ENCODE data around the gene MAP4K4.
"Not testable (repeated sequence)": the region's sequence is repeated elsewhere in the genome, so short reads cannot be mapped to it uniquely, and the experiment has no call there.

Gene MAP4K4

DNA sequence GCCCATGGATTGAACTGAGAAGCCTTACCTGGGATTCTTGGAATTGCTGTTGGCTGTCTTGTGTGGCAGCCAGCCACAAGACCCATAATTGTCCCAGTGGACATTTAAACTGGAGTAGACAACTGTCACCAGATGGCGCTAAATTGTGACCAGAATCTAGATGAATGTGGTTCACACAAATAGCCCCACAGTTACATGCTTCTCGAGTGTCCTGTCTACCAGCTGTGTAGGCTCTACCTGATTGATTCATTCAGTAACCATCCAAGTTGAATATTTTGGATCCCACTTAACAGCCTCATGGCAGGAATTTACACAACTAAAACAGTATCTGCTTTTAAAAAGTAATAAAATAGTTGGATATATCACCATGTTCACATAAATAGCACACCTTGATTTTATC, 73.2 kb downstream of the MAP4K4 start:
- peak; percentile 41 for DNase-seq

- DNase-seq, result no peak
These were observed 73.9 kb downstream of the MAP4K4 start for GRCh38 chr2:101771227-101771902.

DNA sequence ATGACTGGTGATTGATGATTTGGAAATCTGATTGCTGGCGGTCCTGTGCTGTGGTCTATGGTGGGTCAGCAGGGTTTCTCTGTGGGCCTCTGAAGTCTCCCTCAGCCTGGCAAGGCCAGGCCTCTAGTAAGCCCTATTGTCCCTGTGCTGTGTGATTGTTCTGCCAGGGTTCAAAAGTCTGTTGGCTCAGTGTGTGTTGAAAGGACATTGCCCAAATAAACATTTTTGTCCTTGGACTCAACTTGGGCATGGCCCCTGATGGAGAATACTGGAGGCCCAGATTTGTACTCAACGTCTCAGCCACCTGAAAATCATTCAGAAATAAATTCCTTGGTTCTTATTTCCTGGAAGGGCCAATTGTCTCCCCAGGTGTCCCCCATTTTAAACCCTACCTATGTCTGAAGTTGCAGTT, 74.4 kb downstream of the MAP4K4 start:
- DNase-seq, result no peak

GRCh38 chr2:101773137-101773536, 75.6 kb downstream of the MAP4K4 start:
- DNase-seq, result no peak

- not testable (repeated sequence) for DNase-seq
These were observed 76.5 kb downstream of the MAP4K4 start for GRCh38 chr2:101773961-101774360.

GRCh38 chr2:101775092-101775491, 77.6 kb downstream of the MAP4K4 start:
- DNase-seq, result no peak

DNA sequence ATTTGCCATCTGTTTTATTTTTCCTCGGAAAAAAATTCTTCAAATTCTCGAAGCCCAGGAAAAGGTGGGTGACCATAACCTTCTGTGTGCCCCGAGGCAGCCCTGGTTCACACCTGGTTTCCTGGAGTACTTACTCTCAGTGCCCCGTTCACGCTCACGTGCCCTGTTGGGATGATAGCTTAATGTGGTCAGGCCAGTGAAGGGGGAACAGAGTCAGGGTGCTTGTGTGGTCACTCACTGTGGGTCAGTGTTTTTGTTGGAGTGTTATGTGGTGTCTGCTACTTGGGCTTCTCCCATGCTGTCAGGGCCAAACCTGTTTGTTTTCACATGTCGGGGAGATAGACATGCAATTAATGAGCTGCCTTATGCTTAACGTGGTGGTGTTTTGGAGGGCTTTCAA, 78.1 kb downstream of the MAP4K4 start:
- DNase-seq, result no peak

DNA sequence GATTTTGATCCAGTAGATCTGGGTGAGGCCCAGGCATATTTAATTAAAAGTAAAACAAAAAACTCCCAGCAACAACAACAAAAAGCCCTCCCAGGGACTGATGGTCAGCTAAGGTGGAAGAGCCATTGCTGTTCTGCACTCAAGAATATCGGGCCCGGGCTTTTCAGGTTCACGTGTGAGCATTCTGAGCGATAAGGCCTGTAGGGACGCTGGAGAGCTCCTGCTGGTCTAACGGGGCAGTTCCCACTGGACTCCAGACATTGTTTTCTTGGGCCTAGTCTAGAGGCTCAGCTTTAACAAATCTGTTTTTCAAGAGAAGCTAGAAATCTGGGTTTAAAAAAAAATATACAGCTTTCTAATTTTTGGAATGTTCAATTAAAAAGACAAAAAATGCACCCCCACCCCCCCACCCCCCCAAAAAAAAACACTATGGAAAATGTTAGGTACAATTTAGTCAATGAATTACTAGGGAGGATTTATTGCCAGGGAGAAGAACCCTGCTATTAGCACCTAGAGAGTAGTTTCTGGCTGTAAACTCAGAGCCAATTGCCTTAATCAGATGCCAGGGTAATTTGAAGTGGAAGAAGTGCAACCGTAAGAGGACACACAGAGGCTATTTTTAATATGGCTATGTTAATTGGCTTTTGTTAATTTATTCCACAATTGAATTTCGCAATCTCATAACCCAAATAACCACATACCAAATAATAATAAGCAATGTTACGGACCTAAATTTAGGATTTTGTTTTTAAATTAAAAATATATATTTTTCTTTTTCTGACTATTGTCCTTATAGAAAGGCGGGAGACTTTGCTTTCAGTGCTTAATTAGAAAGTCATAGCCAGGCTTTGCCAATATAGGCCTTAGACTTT, 78.9 kb downstream of the MAP4K4 start:
- DNase-seq, result no peak

DNA sequence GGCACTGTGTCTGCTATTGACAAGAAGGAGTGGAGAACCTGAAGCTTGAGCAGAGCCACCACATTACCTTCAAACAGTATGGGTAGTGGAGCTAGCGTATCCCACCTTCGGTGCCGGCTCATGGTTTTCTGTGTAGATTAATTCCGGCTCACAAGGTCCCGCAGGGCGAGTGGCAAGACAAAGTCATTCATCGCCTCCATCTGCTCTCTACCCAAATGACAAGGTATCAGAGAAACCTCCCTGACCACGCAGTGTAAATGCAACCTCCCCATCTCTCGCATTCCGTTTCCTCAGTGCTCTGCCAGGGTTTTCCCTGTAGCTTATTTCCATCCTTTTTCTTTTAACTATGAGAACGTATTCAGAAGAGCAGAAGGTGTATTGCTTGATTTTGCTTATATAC, 79.8 kb downstream of the MAP4K4 start:
- no peak for DNase-seq

- DNase-seq, result no peak
These were observed 80.6 kb downstream of the MAP4K4 start for GRCh38 chr2:101778102-101778501.

DNA sequence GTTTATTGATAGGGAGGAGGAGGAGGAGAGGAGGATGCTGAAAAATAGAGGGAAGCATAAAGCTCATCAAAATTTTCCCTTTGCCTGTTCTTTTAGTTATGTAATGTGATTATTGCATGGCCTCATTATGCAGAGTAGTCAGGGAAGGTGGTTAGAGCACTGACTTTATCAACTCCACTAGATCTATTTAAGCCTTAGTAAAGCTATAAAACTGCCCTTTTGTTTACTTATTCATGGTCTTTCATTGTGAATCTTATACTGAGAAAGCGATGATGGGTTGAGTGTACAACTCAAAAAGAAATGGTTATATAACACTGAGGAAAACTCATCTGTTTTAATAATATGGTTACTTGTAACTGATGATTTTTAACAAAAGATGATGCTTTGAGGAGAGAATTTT, 81.7 kb downstream of the MAP4K4 start:
- no peak for DNase-seq

GRCh38 chr2:101779656-101780055, 82.1 kb downstream of the MAP4K4 start:
- no peak for DNase-seq

DNA sequence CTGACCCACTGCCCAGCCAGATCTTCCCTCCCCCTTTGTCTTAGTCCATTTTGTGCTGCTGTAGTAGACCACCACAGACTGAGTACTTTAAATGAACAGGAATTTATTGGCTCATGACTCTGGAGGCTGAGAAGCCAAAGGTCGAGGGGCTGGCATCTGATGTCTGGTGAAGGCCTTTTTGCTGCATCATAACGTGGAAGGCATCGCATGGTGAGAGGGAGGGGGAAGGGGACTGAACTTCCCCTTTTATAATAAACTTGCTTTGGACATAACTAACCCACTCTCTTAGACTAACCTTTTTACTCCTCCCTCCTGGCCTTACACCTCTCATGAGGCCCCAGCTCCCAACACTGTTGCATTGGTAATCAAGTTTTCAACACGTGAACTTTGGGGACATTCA, 83.8 kb downstream of the MAP4K4 start:
- no peak for DNase-seq

DNA sequence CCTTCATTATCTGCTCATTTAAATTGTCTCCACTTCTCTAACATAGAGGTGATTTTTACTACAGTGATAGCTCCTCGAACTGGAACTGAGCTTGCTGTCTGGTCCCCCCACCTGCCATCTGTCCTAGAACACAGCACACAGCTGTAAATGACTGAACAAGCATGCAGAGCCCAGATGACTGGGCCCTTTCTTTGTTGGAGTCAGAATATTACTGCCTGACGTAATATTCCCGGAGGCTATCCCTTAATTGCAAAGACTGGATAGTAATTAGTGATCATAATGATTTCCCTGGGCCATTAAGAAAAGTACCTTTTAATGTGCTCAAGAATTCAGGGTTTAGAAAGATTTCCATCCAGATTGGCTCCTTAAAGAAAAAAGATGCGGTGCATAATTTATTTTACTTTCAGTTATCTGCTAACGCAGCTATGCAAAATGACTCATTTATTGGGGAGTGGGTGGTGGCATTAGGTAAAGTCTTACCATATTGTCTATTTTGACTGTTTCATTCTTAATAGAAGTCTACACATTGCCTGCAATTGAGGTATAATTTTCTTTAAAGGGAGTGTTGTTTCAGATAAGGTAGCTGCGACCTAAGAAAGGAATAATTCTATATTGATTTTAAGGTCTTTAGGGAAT, 84.4 kb downstream of the MAP4K4 start:
- DNase-seq, result no peak

GRCh38 chr2:101782427-101782792, 84.9 kb downstream of the MAP4K4 start:
- no peak for DNase-seq

GRCh38 chr2:101787097-101787496, 89.6 kb downstream of the MAP4K4 start:
- DNase-seq, result no peak

DNA sequence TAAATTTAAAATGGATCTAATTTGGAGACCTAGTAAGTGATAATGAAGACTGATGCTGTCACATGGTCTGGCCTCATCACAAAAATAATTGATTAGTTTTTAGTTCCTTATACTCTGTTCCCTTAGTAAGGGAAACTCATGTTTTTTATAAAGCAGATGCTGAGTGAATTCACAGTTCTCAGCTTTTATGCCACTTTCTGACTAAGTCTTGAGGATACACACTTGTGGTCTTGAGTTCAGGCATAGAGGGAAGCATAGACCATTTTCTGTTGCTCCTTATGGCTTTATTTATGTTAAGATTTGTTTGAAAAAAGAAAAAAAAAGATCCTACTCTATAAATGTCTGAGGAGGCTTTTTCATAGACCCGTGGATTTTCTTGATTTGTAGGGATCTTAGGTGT, 91.1 kb downstream of the MAP4K4 start:
- no peak for DNase-seq

GRCh38 chr2:101788995-101789970, 91.8 kb downstream of the MAP4K4 start:
- DNase-seq, result no peak

DNA sequence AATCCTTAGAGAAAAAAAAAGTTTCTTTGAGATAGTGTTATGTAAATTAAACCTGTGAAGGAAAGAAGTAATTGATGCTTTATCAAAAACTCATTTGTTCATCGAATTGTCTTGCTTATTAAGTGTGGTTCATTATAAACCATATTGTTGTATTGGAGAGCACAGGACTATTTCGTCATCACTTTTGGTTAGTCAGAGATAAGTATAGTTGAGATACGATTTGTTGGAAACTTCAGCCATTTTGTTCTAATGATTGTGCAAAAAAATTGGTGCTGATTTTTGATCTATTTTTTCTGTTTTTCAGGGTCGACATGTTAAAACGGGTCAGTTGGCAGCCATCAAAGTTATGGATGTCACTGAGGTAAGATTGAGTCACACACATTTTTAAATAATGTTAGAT, 92.9 kb downstream of the MAP4K4 start:
- no peak for DNase-seq

DNA sequence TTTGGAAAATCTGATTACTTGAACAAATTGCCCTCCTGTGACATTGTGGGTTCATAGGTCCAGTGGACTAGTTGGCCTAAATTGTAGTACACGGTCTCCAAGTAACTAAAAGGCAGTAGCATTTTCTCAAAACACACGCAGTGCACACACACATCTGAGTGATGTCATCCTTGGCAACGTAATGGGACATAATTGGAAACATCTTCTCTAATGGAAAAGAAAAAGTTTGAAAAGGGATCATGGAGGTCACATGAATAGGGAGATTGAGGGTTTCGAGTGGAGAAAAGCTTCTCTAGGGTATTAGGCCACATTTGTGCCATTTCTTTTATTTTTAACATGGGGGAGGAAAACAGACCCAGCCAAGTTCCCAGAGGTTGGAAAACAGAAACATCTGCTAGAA, 93.3 kb downstream of the MAP4K4 start:
- no peak for DNase-seq

GRCh38 chr2:101792208-101792607, 94.7 kb downstream of the MAP4K4 start:
- DNase-seq, result no peak

DNA sequence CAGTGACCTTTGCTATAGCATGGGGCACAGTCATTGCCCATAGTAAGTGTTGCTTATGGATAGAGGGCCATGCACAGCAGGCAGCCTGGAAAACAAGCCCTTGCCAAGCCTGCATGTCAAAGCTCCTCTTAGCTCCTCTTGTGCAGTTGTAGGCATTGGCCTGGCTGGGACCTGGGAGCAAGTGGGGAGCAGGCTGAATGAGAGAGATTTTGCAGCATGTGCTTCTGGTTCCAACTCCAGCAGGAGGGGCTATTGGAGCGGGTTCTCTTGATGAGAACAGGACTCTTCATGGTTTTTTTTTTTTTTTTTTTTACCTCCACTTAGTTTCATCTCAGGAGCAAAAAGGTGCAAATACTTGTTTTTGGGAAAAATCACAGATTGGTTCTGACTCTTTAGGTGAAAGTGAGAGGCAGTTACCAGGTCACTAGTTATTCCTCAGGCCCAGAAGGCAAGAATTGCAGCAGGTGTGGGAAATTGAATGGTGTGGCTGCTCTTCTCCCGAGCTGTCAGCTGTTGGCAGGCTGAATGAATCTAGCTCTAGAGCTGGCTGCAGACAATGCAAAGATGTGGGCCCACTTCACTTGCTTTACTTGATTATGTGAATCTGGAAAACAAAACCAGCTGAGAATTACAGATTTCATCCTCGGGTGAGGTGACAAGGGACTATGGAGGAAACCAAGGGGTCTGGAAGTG, 95.9 kb downstream of the MAP4K4 start:
- no peak for DNase-seq
